Stimulated activated naive CD8-positive, alpha-beta T cell treated with anti-CD3 and anti-CD28 coated beads, Interleukin-15, Interleukin-2, amounts not matched to agents 100 ng/mL and 50 ng/mL, for 24 hours (primary cell): ENCODE measurements around the gene COL1A1.

ENCODE experiments used
- H3K27ac Mint-ChIP-seq: one replicate; pipeline ENCODE4 v1.8.0; 2021; ENCODE audit warnings: mild to moderate bottlenecking, mixed read lengths
- H3K27me3 Mint-ChIP-seq: one replicate; pipeline ENCODE4 v1.8.0; 2021; ENCODE audit warnings: mixed read lengths
- H3K36me3 Mint-ChIP-seq: one replicate; pipeline ENCODE4 v1.8.0; 2021; ENCODE audit warnings: low read depth, mixed read lengths
- H3K4me1 Mint-ChIP-seq: one replicate; pipeline ENCODE4 v1.8.0; 2021; ENCODE audit warnings: low read depth, mixed read lengths
- H3K4me3 Mint-ChIP-seq: one replicate; pipeline ENCODE4 v1.8.0; 2021; ENCODE audit warnings: mild to moderate bottlenecking, mixed read lengths
- H3K9me3 Mint-ChIP-seq: one replicate; pipeline ENCODE4 v1.8.0; 2021; ENCODE audit warnings: mixed read lengths

COL1A1 gene

GRCh38 chr17:50177983-50178834, 23.2 kb downstream of the COL1A1 start:
- Mint-ChIP-seq H3K4me1 (peaks cover 7% of the 10 kb centered on the region), H3K4me3 (no peak overlapping the region), H3K9me3 (no peaks in the 10 kb centered on the region), H3K27ac (peak overlapping the region; percentile 50), H3K36me3 (no peaks in the 10 kb centered on the region), H3K27me3 (no peaks in the 10 kb centered on the region)

GRCh38 chr17:50177476-50177875, 24.0 kb downstream of the COL1A1 start:
- Mint-ChIP-seq H3K36me3 (no peaks in the 10 kb centered on the region), H3K9me3 (no peaks in the 10 kb centered on the region), H3K4me1 (peaks cover 7% of the 10 kb centered on the region), H3K4me3 (no peak overlapping the region), H3K27ac (no peak overlapping the region), H3K27me3 (no peaks in the 10 kb centered on the region)

GRCh38 chr17:50176559-50177357, 24.7 kb downstream of the COL1A1 start:
- Mint-ChIP-seq H3K4me1 (peaks cover 7% of the 10 kb centered on the region), H3K36me3 (no peaks in the 10 kb centered on the region), H3K4me3 (no peak overlapping the region), H3K27me3 (no peaks in the 10 kb centered on the region), H3K27ac (no peak overlapping the region), H3K9me3 (no peaks in the 10 kb centered on the region)

- H3K4me3 Mint-ChIP-seq: no peak overlapping the region
- no peaks in the 10 kb centered on the region for H3K9me3 Mint-ChIP-seq
- no peaks in the 10 kb centered on the region for H3K27me3 Mint-ChIP-seq
Measured at GRCh38 chr17:50175035-50175807, 26.2 kb downstream of the COL1A1 start.

GRCh38 chr17:50174444-50174843, 27.0 kb downstream of the COL1A1 start:
- no peaks in the 10 kb centered on the region for H3K9me3 Mint-ChIP-seq
- no peak overlapping the region for H3K27ac Mint-ChIP-seq
- peaks cover 8% of the 10 kb centered on the region for H3K4me1 Mint-ChIP-seq
- H3K36me3 Mint-ChIP-seq: no peaks in the 10 kb centered on the region
- no peak overlapping the region for H3K4me3 Mint-ChIP-seq
- no peaks in the 10 kb centered on the region for H3K27me3 Mint-ChIP-seq

More at GRCh38 chr17:50175035-50175807, 26.2 kb downstream of the COL1A1 start:
- Mint-ChIP-seq H3K36me3 (no peaks in the 10 kb centered on the region), H3K27ac (no peak overlapping the region), H3K4me1 (peaks cover 7% of the 10 kb centered on the region)

GRCh38 chr17:50173335-50173941, 28.0 kb downstream of the COL1A1 start:
- Mint-ChIP-seq H3K27me3 (no peaks in the 10 kb centered on the region), H3K36me3 (no peaks in the 10 kb centered on the region), H3K4me1 (peaks cover 17% of the 10 kb centered on the region), H3K4me3 (no peak overlapping the region), H3K27ac (no peak overlapping the region), H3K9me3 (no peaks in the 10 kb centered on the region)

- Mint-ChIP-seq H3K36me3 (no peaks in the 10 kb centered on the region), H3K4me3 (no peak overlapping the region)
Measured at GRCh38 chr17:50172936-50173334, 28.5 kb downstream of the COL1A1 start.

GRCh38 chr17:50172130-50172529, 29.3 kb downstream of the COL1A1 start:
- Mint-ChIP-seq H3K9me3 (no peaks in the 10 kb centered on the region), H3K27me3 (no peaks in the 10 kb centered on the region), H3K4me1 (peaks cover 11% of the 10 kb centered on the region), H3K27ac (no peak overlapping the region), H3K4me3 (no peak overlapping the region), H3K36me3 (no peaks in the 10 kb centered on the region)

More at GRCh38 chr17:50172936-50173334, 28.5 kb downstream of the COL1A1 start:
- Mint-ChIP-seq H3K4me1 (peaks cover 12% of the 10 kb centered on the region), H3K9me3 (no peaks in the 10 kb centered on the region), H3K27ac (no peak overlapping the region), H3K27me3 (no peaks in the 10 kb centered on the region)

GRCh38 chr17:50171371-50172071, 29.9 kb downstream of the COL1A1 start:
- Mint-ChIP-seq H3K36me3 (no peaks in the 10 kb centered on the region), H3K27me3 (no peaks in the 10 kb centered on the region), H3K27ac (no peak overlapping the region), H3K4me3 (no peak overlapping the region), H3K4me1 (peaks cover 11% of the 10 kb centered on the region), H3K9me3 (no peaks in the 10 kb centered on the region)

- no peak overlapping the region for H3K27ac Mint-ChIP-seq
- no peak overlapping the region for H3K4me3 Mint-ChIP-seq
Measured at GRCh38 chr17:50170662-50171370, 30.6 kb downstream of the COL1A1 start.

GRCh38 chr17:50169881-50170459, 31.5 kb downstream of the COL1A1 start:
- no peak overlapping the region for H3K27ac Mint-ChIP-seq
- no peak overlapping the region for H3K4me3 Mint-ChIP-seq
- no peaks in the 10 kb centered on the region for H3K27me3 Mint-ChIP-seq
- H3K36me3 Mint-ChIP-seq: no peaks in the 10 kb centered on the region
- H3K9me3 Mint-ChIP-seq: no peaks in the 10 kb centered on the region
- H3K4me1 Mint-ChIP-seq: peaks cover 11% of the 10 kb centered on the region

More at GRCh38 chr17:50170662-50171370, 30.6 kb downstream of the COL1A1 start:
- Mint-ChIP-seq H3K27me3 (no peaks in the 10 kb centered on the region), H3K36me3 (no peaks in the 10 kb centered on the region), H3K4me1 (peaks cover 11% of the 10 kb centered on the region), H3K9me3 (no peaks in the 10 kb centered on the region)

- peaks cover 11% of the 10 kb centered on the region for H3K4me1 Mint-ChIP-seq
- H3K36me3 Mint-ChIP-seq: no peaks in the 10 kb centered on the region
- no peaks in the 10 kb centered on the region for H3K9me3 Mint-ChIP-seq
Measured at GRCh38 chr17:50169121-50169764, 32.2 kb downstream of the COL1A1 start.

GRCh38 chr17:50168319-50168718, 33.1 kb downstream of the COL1A1 start:
- no peak overlapping the region for H3K4me3 Mint-ChIP-seq
- peaks cover 21% of the 10 kb centered on the region for H3K4me1 Mint-ChIP-seq
- no peaks in the 10 kb centered on the region for H3K36me3 Mint-ChIP-seq
- H3K9me3 Mint-ChIP-seq: no peaks in the 10 kb centered on the region
- no peaks in the 10 kb centered on the region for H3K27me3 Mint-ChIP-seq
- H3K27ac Mint-ChIP-seq: peak overlapping the region; percentile 62

More at GRCh38 chr17:50169121-50169764, 32.2 kb downstream of the COL1A1 start:
- Mint-ChIP-seq H3K27ac (peak overlapping the region; percentile 62), H3K4me3 (peak overlapping the region; percentile 57), H3K27me3 (no peaks in the 10 kb centered on the region)
